GM10847 (cell line): Measurements from ENCODE around the gene HERPUD2.

Experiments used
- POLR2A ChIP-seq: IDR thresholded peaks from 2 replicates; pipeline ENCODE4 v1.6.1; 2011; ENCODE audit not compliant: insufficient read length; ENCODE audit errors: extremely low read depth

The HERPUD2 gene

GRCh38 chr7:35694784-35695472 lies at the start of gene HERPUD2:
TSS of gene HERPUD2 (minus strand) at chr7:35695135. CDS start at chr7:35694330, 805 bp downstream.
- TF ChIP-seq POLR2A, result peak; percentile 75

- TF ChIP-seq POLR2A, result no peak
These were observed 44.0 kb upstream of the HERPUD2 start for GRCh38 chr7:35738889-35739288.

- no peak for TF ChIP-seq POLR2A
These were observed 41.8 kb upstream of the HERPUD2 start for GRCh38 chr7:35736725-35737124.

GRCh38 chr7:35735396-35735795 lies 40.5 kb upstream of the HERPUD2 start:
- TF ChIP-seq POLR2A, result no peak

GRCh38 chr7:35734001-35734483 lies 39.1 kb upstream of the HERPUD2 start:
- TF ChIP-seq POLR2A, result no peak

- no peak for TF ChIP-seq POLR2A
These were observed 36.4 kb upstream of the HERPUD2 start for GRCh38 chr7:35731349-35731748.

GRCh38 chr7:35729061-35729783 lies 34.3 kb upstream of the HERPUD2 start:
- TF ChIP-seq POLR2A, result no peak

- no peak for TF ChIP-seq POLR2A
These were observed 33.6 kb upstream of the HERPUD2 start for GRCh38 chr7:35728412-35729060.

GRCh38 chr7:35727571-35727970 lies 32.6 kb upstream of the HERPUD2 start:
- no peak for TF ChIP-seq POLR2A

- TF ChIP-seq POLR2A, result no peak
These were observed 31.7 kb upstream of the HERPUD2 start for GRCh38 chr7:35726654-35727053.

- TF ChIP-seq POLR2A, result no peak
These were observed 30.3 kb upstream of the HERPUD2 start for GRCh38 chr7:35725280-35725680.

GRCh38 chr7:35723011-35723410 lies 28.1 kb upstream of the HERPUD2 start:
- no peak for TF ChIP-seq POLR2A

- TF ChIP-seq POLR2A, result no peak
These were observed 27.3 kb upstream of the HERPUD2 start for GRCh38 chr7:35722054-35722849.

- TF ChIP-seq POLR2A, result no peak
These were observed 26.4 kb upstream of the HERPUD2 start for GRCh38 chr7:35721288-35721687.

- TF ChIP-seq POLR2A, result no peak
These were observed 25.9 kb upstream of the HERPUD2 start for GRCh38 chr7:35720849-35721248.
